ENCODE results near the gene CDC42EP3.

CDC42EP3 gene

DNA sequence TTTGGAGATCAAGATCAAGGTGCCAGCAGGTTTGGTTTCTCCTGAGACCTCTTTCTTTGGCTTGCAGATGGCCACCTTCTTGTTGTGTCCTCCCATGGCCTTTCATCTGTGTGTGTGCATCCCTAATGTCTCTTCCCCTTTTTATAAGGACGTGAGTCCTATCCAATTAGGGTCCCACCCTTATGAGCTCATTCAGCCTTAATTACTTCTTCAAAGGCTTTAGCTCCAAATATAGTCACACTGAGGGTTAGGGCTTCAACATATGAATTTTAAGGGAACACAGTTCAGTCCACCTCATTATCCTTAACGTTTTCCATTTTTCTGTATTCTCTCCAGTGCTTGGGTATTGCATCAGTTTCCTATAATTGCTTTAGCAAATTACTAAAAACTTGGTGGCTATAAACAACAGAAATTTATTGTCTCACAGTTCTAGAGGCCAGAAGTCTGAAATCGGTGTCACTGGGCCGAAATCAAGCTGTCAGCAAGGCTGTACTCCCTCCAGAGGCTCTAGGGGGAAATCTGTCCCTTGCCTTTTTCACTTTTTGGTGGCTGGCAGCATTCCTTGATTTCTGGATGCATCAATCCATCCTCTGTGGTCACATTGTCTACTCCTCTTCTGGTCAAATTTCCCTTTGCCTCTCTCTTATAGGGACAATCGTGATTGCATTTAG is 34.1 kb downstream of the CDC42EP3 start:
- no peak for DNase-seq (ENCODE audit: low read depth in 2 of 2, low spot score in 1 of 2)

DNA sequence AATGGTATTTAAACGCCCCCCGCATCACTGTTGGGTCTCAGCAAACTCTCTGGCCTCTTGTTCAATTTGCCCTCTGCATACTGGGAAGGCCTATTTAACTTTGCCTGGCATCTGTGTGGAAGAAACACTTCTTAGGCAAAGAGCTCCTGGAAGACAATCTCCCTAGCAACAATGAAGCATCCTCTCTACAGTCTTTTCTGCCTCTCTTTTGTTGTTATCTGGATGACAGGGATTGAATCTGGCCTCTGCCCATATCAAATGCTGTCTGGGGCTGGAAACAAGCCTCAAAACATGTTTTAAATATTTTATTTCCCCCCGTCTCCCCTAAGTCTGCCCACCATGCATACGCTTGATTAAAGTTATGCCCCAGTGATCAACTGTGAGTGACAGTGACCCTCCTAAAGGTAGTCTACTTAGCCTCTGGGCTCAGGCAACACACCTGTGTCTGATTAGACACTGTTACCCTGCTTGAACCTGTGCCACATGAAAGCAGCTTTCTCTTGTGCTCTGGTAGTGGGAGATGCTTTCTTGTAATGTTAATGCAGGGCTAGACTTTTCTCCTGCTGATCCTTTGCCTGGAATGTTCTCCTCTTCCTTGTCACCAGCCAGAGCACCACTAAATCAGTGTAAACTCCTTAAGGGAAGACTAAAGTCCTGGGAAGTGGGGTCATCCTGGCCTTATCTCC is 34.9 kb downstream of the CDC42EP3 start:
- no peak for DNase-seq (ENCODE audit: low read depth in 2 of 2, low spot score in 1 of 2)

GRCh38 chr2:37635504-37636380 is 35.7 kb downstream of the CDC42EP3 start:
- DNase-seq (ENCODE audit: low read depth in 2 of 2, low spot score in 1 of 2): peak in 1 of 2 donors; percentile 44

DNA sequence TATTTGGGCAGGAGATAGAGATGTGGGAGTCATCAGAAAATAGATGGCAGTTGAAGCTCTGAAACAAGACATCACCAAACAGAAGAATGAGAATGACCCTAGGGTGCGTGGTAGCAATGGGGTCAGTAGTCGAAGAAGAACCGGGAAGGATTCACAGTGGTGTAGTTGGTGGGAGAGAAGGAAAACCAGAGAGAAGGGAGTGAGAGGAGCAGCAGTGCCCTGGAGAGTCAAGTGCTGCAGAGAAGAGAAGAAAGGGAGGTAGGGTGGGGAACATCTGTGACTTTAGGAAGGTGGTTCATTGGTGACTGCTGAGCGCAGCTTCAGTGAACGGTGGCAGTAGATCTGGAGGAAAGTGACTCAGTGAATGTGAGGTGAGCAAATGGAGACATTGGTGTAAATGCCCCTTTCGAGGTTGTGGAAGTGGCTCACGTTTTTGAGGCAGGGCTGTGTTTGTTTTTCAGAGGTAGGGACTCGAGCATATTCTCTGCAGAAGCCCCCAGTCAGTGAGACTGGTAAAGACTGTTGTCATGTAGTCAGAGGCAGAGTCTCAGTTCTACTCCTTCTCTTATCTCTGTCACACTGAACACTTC is 36.4 kb downstream of the CDC42EP3 start:
- no peak for DNase-seq (ENCODE audit: low read depth in 2 of 2, low spot score in 1 of 2)

- DNase-seq (ENCODE audit: low read depth in 2 of 2, low spot score in 1 of 2): no peak
Observed at GRCh38 chr2:37633845-37634244, 37.6 kb downstream of the CDC42EP3 start.

- DNase-seq (ENCODE audit: low read depth in 2 of 2, low spot score in 1 of 2): no peak
Observed at GRCh38 chr2:37633234-37633633, 38.2 kb downstream of the CDC42EP3 start.

DNA sequence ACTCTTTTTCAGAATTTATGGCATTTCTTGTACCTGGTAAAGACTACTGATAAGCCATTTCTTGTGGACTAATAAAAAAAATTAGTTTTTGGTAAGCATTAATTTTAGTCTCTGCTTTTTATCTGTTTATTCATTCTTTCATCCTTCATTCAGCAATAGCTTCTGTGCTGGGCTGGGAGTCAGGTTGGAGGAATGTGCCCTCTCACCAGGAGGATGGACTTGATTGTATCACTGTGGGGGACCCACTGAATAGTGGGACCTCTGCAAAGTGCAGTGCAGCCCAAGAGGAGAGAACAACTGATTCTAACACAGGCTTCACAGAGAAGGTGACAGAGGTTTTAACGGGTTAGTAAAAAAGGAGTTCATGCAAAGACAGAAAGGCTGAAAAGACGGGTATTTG is 39.1 kb downstream of the CDC42EP3 start:
- no peak for DNase-seq (ENCODE audit: low read depth in 2 of 2, low spot score in 1 of 2)

DNA sequence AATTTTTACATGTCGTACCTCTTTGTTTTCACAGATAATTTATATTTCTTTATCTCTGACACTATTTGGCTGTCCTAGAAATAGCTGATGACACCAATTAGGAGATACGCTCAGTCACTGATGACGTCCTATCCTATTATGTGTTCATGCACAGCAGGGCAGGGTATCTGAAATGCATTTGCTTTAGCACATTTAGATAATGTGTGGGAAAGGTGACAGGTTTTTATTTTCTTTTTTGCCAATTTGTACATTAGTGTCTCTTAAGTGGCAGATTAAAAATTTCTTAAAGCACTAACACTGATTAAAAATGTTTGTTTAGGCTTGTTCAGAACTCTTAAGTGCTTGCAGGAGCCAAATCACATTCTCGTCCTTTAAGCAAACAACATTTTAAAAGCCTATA is 39.7 kb downstream of the CDC42EP3 start:
- DNase-seq (ENCODE audit: low read depth in 2 of 2, low spot score in 1 of 2): no peak

- DNase-seq (ENCODE audit: low read depth in 2 of 2, low spot score in 1 of 2): no peak
Observed at GRCh38 chr2:37631292-37631691, 40.1 kb downstream of the CDC42EP3 start.

DNA sequence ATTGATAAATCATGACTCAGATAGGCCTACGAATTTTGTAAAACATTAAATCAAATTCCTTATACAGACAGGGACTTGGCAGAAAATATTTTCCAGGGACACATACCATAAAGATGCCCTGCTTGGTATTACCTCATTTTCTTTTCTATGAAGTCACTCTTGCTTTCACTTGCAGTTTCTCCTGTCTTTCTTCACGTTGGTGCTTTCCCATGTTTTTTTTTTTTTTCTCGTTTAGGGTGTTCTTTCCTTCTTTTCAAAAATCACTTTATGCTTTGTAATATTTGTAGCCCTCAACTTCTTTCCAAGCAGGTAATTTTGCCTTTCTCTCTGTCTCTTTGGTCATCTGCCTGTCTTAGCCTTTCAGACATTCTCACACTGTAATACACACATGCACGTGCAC is 40.7 kb downstream of the CDC42EP3 start:
- no peak for DNase-seq (ENCODE audit: low read depth in 2 of 2, low spot score in 1 of 2)

DNA sequence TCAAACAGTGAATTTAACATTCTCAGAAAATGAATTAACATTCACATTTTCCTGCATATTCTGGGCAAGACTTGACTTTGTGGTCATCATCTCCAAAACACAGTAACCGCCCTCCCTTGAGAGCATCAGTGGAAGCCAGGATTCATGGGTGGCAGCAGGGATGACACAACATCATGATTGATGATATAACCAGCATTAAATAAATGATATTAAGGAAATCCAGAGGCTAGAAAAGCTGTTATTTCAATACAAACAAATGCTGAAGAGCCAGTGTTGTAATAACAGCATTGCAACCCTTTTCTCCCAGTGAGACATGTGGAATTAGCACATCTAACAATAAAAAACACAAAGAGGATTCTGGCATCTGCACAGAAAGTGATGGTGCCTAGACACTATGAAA is 41.1 kb downstream of the CDC42EP3 start:
- DNase-seq (ENCODE audit: low read depth in 2 of 2, low spot score in 1 of 2): no peak

- no peak for DNase-seq (ENCODE audit: low read depth in 2 of 2, low spot score in 1 of 2)
Observed at GRCh38 chr2:37629529-37629928, 41.9 kb downstream of the CDC42EP3 start.

GRCh38 chr2:37627710-37628109 is 43.7 kb downstream of the CDC42EP3 start:
- no peak for DNase-seq (ENCODE audit: low read depth in 2 of 2, low spot score in 1 of 2)

GRCh38 chr2:37625796-37626571 is 45.5 kb downstream of the CDC42EP3 start:
- DNase-seq (ENCODE audit: low read depth in 2 of 2, low spot score in 1 of 2): peak in 1 of 2 donors; percentile 19

GRCh38 chr2:37625156-37625555 is 46.3 kb downstream of the CDC42EP3 start:
- no peak for DNase-seq (ENCODE audit: low read depth in 2 of 2, low spot score in 1 of 2)

DNA sequence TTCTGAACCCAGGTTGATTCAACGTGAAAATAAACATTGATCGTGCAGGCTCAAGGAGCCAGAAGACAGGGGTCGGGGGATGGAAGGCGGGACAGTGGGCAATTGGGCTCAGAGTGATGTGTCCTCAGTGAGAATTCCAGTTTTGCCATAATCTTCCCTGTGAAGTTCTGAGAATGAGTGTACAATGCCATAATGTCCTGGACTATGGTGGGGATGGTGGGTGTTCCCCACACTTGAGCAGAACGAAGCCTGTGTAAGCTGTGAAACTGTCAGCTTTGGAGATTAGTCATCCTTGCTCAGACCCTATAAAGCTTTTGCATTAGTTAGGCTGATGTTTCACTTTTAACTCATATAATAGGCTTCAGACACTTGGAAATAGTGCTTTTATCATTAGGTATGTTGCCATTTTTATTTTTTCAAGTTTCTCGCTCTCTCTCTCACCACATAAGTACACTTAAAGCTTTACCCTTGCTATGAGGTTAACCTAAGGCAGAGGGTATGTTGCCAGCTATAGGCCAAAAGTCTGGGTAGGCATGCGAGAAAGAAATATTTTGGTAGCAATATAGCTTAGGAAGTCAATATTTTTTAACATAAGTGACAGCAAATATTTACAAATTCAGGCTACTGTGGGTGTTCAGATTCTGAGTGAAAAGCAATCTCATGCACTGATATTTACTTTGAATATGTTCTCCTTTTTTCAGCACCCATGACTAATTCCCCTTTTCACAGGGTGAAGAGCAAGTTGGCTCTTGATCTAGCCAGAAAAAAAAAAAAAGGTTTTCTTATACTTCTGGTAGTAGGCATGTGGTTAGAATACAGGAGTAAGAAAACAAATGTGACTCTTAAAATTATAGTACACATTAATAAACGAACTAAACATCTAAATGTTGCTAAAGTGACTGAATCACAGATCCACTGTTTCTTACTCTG is 47.2 kb downstream of the CDC42EP3 start:
- DNase-seq (ENCODE audit: low read depth in 2 of 2, low spot score in 1 of 2): no peak

DNA sequence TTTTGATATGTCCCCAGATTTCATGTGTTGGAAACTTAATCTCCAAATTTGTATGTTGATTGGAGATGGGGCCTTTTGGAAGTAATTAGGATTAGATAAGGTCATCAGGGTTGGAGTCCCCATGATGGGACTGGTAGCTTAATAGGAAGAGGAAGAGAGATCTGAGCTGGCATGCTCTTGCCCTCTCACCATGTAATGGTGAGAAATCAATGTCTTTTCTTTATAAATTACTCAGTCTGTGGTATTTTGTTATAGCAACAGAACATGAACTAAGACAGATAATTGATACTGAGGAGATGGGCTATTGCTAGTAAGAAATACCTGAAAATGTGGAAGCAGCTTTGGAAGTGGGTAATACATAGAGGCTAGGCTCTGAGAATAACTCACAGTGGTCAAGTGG is 48.0 kb downstream of the CDC42EP3 start:
- no peak for DNase-seq (ENCODE audit: low read depth in 2 of 2, low spot score in 1 of 2)

GRCh38 chr2:37622450-37623100 is 48.9 kb downstream of the CDC42EP3 start:
- DNase-seq (ENCODE audit: low read depth in 2 of 2, low spot score in 1 of 2): no peak

DNA sequence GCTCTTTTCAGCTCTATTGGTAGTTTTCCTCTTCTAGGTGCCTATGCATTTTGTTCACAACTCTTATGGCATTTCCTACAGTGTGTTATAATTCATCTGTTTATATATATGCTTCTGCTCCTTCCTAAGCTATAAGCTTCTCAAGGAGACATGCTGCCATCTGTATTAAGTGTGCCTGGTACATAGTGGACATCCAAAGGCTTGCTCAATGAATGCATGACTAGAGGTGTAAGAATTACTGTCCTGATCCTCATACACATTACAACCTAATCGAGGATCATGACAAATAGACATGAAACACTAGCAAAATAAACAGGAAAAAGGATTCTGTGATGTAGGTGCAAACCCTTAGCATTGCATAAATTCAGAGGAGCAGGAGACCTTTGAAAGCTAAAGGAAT is 50.2 kb downstream of the CDC42EP3 start:
- DNase-seq (ENCODE audit: low read depth in 2 of 2, low spot score in 1 of 2): no peak

Data from stimulated activated CD8-positive, alpha-beta memory T cell treated with anti-CD3 and anti-CD28 coated beads, Interleukin-4, amount 100 ng/mL, for 1 hour (primary cell).